Aorta (tissue), 5 donors: ENCODE data around the gene LBHD1. TPM values are rescaled to one million over a fixed set of nuclear protein-coding genes. Genes with fewer than 3 reads are reported as not detected.

Source experiments
- ATAC-seq: fragments of 200-7000 bp; cut with Tn5 transposase; one replicate; pipeline ENCODE4 v1.9.1; 2022; ENCODE audit warnings: moderate library complexity; ENCODE audit not compliant: low FRiP score
- DNase-seq, 2 donors: peaks; one replicate each; pipeline ENCODE4 v3.0.0-alpha.2; 2020
- H3K27ac ChIP-seq, 2 donors: one replicate each; pipeline ENCODE4 v1.5.1; 2013; ENCODE audit warnings: low read length in 2 of 2, mild to moderate bottlenecking in 2 of 2, moderate library complexity in 2 of 2, control low read depth in 1 of 2, inconsistent platforms in 1 of 2, low read depth in 1 of 2
- H3K27me3 ChIP-seq, 2 donors: one replicate each; pipeline ENCODE4 v1.6.1; 2013; ENCODE audit warnings: control low read depth in 1 of 2, low read length in 1 of 2, mild to moderate bottlenecking in 1 of 2, moderate library complexity in 1 of 2; ENCODE audit not compliant: insufficient read depth in 2 of 2, control insufficient read depth in 1 of 2
- H3K36me3 ChIP-seq, 2 donors: one replicate each; pipeline ENCODE4 v1.6.1; 2013; ENCODE audit warnings: control low read depth in 1 of 2, low read length in 1 of 2, mild to moderate bottlenecking in 1 of 2; ENCODE audit not compliant: insufficient read depth in 2 of 2, control insufficient read depth in 1 of 2
- H3K4me1 ChIP-seq, 2 donors: one replicate each; pipeline ENCODE4 v1.6.1; 2013; ENCODE audit warnings: low read length in 2 of 2, control low read depth in 1 of 2, mild to moderate bottlenecking in 1 of 2, moderate library complexity in 1 of 2; ENCODE audit not compliant: insufficient read depth in 2 of 2, control insufficient read depth in 1 of 2
- H3K4me3 ChIP-seq, 2 donors: one replicate each; pipeline ENCODE4 v1.5.1; 2013; ENCODE audit warnings: low read length in 2 of 2, control low read depth in 1 of 2, mild to moderate bottlenecking in 1 of 2
- H3K9me3 ChIP-seq: one replicate; pipeline ENCODE4 v1.6.1; 2013; ENCODE audit warnings: mild to moderate bottlenecking, low read length; ENCODE audit not compliant: control insufficient read depth
- WGBS, 2 donors: extraction: QIAGEN DNeasy Blood & Tissue Kit; methylation state at CpG; one replicate each; pipeline ENCODE4 v1.1.7; 2013; 5-methylcytosine and 5-hydroxymethylcytosine counted together
- intact Hi-C, 2 donors: fragments of 100-400 bp; cut with DNase I; formaldehyde crosslinking; loops; one replicate each; pipeline versions ENCODE4 v1.14.2 to v1.15.0; 2022
- polyA plus RNA-seq, 2 donors: library from polyadenylated mRNA; stranded (reverse); fragments of 200-250 nt; gene quantifications; one replicate each; pipeline ENCODE4 v1.2.3, GENCODE V29; 2013
- total RNA-seq, 2 donors: library from RNA; stranded (reverse); fragmentation: NEBNext Ultra II Directional; extraction: Animal tissue kit (Norgen Biotek cat#: 25700); gene quantifications; one replicate each; pipeline ENCODE4 v1.2.1, GENCODE V29; 2021
- donor health status: healthy with polysubstance abuse.
- donor health status: Bipolar disorder and iron deficiency.
- donor health status: DM: no; HTN: no; CAD: no.
- donor health status: DM: no; HTN: no; CAD: no.
- donor health status: DM: yes; HTN: yes; CAD: no.

LBHD1 gene
- total and polyA plus RNA-seq, 4 donors, result 2.3 to 8.6 (median 5.6) TPM

GRCh38 chr11:62671236-62671607 lies 845 bp downstream of the LBHD1 start:
- peaks cover 2 to 6% of the 10 kb centered on the region in 2 donors for H3K4me1 ChIP-seq
- H3K36me3 ChIP-seq, result no peaks in the 10 kb centered on the region
- intact Hi-C loops, result loop anchor here in 1 of 2 donors (5.0 kb wide), 1 partner anchor 36 kb away; the partner anchor contains the start of genes BSCL2 and GNG3

GRCh38 chr11:62669420-62670161 lies 2.5 kb downstream of the LBHD1 start:
- intact Hi-C loops, result loop anchor here in 1 of 2 donors (5.0 kb wide), 2 partner anchors 38 to 67 kb away; partner anchors contain the start of genes BSCL2, GNG3 and MTA2
- Histone ChIP-seq H3K27ac (no peak overlapping the region), H3K9me3 (no peaks in the 10 kb centered on the region), H3K4me1 (peaks cover 2 to 8% of the 10 kb centered on the region in 2 donors), H3K36me3 (no peaks in the 10 kb centered on the region), H3K27me3 (no peaks in the 10 kb centered on the region), H3K4me3 (no peak overlapping the region)
- no peak for DNase-seq
- 78 to 80% methylated on average over 4 of the region's 4 CpGs for WGBS, 2 donors
- ATAC-seq, result no peak

More at GRCh38 chr11:62671236-62671607, 845 bp downstream of the LBHD1 start:
- 0% methylated on average over 17 of the region's 17 CpGs for WGBS, 2 donors
- peak overlapping the region; percentile 61 to 84 for H3K4me3 ChIP-seq
- ATAC-seq (peak; percentile 45), DNase-seq (no peak)
- no peaks in the 10 kb centered on the region for H3K9me3 ChIP-seq
- peak overlapping the region in 1 of 2 donors; percentile 28 for H3K27ac ChIP-seq
- H3K27me3 ChIP-seq, result no peaks in the 10 kb centered on the region

GRCh38 chr11:62667460-62667859 lies 4.6 kb downstream of the LBHD1 start:
- DNase-seq (no peak), ATAC-seq (no peak)
- H3K9me3 ChIP-seq, result no peaks in the 10 kb centered on the region
- intact Hi-C loops, result loop anchor here in 1 of 2 donors (5.0 kb wide), 1 partner anchor 65 kb away; the partner anchor contains the start of gene MTA2
- H3K27ac ChIP-seq, result no peak overlapping the region
- H3K4me3 ChIP-seq, result no peak overlapping the region
- peaks cover 2 to 8% of the 10 kb centered on the region in 2 donors for H3K4me1 ChIP-seq
- peaks cover 0 to 1% of the 10 kb centered on the region in 2 donors for H3K36me3 ChIP-seq
- no peaks in the 10 kb centered on the region for H3K27me3 ChIP-seq
- WGBS, 2 donors, result 75 to 82% methylated on average over 2 of the region's 2 CpGs

GRCh38 chr11:62666259-62666926 lies 5.7 kb downstream of the LBHD1 start:
- H3K36me3 ChIP-seq, result peaks cover 0 to 1% of the 10 kb centered on the region in 2 donors
- peak overlapping the region in 1 of 2 donors; percentile 73 for H3K27ac ChIP-seq
- no peaks in the 10 kb centered on the region for H3K27me3 ChIP-seq
- 42 to 44% methylated on average over 16 of the region's 16 CpGs for WGBS, 2 donors
- H3K4me3 ChIP-seq, result peak overlapping the region; percentile 56 to 62
- ATAC-seq (no peak), DNase-seq (no peak)
- intact Hi-C loops, result loop anchor here in 1 of 2 donors (5.0 kb wide), 1 partner anchor 64 kb away; the partner anchor contains the start of gene MTA2
- H3K4me1 ChIP-seq, result peaks cover 2 to 8% of the 10 kb centered on the region in 2 donors
- H3K9me3 ChIP-seq, result no peaks in the 10 kb centered on the region

GRCh38 chr11:62665599-62666258 lies 6.3 kb downstream of the LBHD1 start:
- DNase-seq (peak; percentile 72 to 84), ATAC-seq (peak; percentile 68)
- peaks cover 0 to 1% of the 10 kb centered on the region in 2 donors for H3K36me3 ChIP-seq
- 1 to 2% methylated on average over 39 of the region's 39 CpGs for WGBS, 2 donors
- H3K27me3 ChIP-seq, result no peaks in the 10 kb centered on the region
- no peaks in the 10 kb centered on the region for H3K9me3 ChIP-seq
- peak overlapping the region; percentile 56 to 62 for H3K4me3 ChIP-seq
- intact Hi-C loops, result loop anchor here in 1 of 2 donors (5.0 kb wide), 1 partner anchor 63 kb away; the partner anchor contains the start of gene MTA2
- peaks cover 2 to 8% of the 10 kb centered on the region in 2 donors for H3K4me1 ChIP-seq
- H3K27ac ChIP-seq, result peak overlapping the region; percentile 4 to 73

GRCh38 chr11:62665075-62665598 lies 6.9 kb downstream of the LBHD1 start, which contains the start of the genes C11orf98 and CSKMT:
Gene C11orf98, minus strand, starts transcription at chr11:62665210. Its CDS starts 41 bp downstream, at chr11:62665169.
Gene CSKMT, plus strand, starts transcription at chr11:62665312. Its CDS starts 568 bp downstream, at chr11:62665880.
- Histone ChIP-seq H3K4me3 (peak within 1 kb of the TSS; percentile 56 to 62), H3K27ac (peak within 1 kb of the TSS; percentile 4 to 87), H3K4me1 (peaks cover 2 to 8% of the 10 kb centered on the region in 2 donors), H3K9me3 (no peaks in the 10 kb centered on the region), H3K27me3 (no peaks in the 10 kb centered on the region), H3K36me3 (peaks cover 0 to 1% of the 10 kb centered on the region in 2 donors)
- WGBS, 2 donors, result 0 to 1% methylated on average over 42 to 47 of the region's 47 CpGs
- ATAC-seq (peak; percentile 97), DNase-seq (peak; percentile 97)
- intact Hi-C loops, result loop anchor here in 1 of 2 donors (5.0 kb wide), 1 partner anchor 63 kb away; the partner anchor contains the start of gene MTA2

GRCh38 chr11:62664405-62665074 lies 7.5 kb downstream of the LBHD1 start:
- intact Hi-C loops, result loop anchor here in 1 of 2 donors (5.0 kb wide), 1 partner anchor 62 kb away; the partner anchor contains the start of gene MTA2
- ATAC-seq (peak; percentile 39), DNase-seq (no peak)
- peak overlapping the region; percentile 56 to 62 for H3K4me3 ChIP-seq
- H3K36me3 ChIP-seq, result peaks cover 0 to 1% of the 10 kb centered on the region in 2 donors
- no peaks in the 10 kb centered on the region for H3K27me3 ChIP-seq
- peak overlapping the region in 1 of 2 donors; percentile 87 for H3K27ac ChIP-seq
- H3K4me1 ChIP-seq, result peaks cover 2 to 8% of the 10 kb centered on the region in 2 donors
- WGBS, 2 donors, result 2 to 3% methylated on average over 36 of the region's 36 CpGs
- H3K9me3 ChIP-seq, result no peaks in the 10 kb centered on the region
